Measurements from ENCODE around the gene SCML1.

SCML1 gene, protein sequence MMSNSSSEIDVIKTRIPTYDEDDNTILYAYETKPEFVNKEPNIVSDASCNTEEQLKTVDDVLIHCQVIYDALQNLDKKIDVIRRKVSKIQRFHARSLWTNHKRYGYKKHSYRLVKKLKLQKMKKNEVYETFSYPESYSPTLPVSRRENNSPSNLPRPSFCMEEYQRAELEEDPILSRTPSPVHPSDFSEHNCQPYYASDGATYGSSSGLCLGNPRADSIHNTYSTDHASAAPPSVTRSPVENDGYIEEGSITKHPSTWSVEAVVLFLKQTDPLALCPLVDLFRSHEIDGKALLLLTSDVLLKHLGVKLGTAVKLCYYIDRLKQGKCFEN

DNA sequence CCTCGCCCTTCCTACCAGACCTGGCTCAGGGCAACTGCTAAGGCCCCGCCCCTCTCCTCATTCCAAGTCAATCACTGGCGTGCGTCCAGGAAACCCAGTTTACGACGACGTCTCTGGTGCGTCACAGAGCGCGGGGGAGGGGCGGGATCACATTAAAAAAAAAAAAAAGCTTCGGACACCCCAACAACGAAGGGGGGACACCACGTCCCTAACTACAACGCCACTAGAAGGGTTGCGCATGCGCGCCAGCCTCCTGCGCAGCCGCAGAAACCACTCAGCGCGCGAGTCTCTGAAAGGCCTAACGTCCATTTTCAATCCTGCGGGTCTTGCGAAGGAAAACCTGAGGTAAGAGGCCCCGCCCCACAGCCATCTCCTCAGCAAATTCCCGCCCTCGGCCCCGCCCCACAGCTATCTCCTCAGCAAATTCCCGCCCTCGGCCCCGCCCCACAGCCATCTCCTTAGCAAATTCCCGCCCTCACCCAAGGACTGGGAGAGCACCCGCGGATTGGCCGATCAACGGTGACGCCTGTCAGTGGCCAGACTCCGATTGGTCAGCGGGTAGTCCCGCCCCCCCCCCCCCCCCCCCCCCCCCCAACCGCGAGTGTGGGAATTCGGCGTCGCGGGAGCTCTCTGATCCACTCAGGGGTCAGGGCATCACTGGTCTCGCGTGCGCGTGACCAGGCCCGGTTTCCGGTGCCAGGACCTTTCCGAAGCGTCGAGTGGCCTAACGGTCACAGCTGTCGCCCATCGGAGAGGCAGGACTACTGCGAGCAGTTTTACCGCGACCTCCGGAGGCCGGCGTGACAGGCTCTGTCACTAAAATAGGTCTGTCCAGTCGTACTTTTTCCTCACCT, at the start of gene SCML1:
Gene SCML1, plus strand, starts transcription at position 638 of the 854 bp plus-strand sequence. CDS start 6,694 bp downstream, outside the sequence.
- DNase-seq, result no peak

DNA sequence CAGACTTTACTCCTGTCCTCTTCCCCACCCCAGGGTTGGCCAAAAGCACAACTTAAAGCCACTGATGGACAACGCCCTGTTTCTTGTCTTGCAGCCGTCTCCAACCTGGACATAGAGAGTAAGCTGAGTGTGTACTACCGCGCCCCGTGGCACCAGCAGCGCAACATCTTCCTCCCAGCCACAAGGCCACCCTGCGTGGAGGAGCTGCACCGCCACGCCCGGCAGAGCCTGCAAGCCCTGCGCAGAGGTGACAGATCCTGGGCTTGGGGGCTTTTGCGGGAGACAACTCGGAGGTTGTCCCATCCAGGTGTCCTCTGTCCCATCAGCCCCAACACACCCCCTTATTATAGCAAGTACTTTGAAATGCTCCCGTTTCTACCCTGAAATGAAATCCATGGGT, 49.6 kb upstream of the SCML1 start:
- no peak for DNase-seq

DNA sequence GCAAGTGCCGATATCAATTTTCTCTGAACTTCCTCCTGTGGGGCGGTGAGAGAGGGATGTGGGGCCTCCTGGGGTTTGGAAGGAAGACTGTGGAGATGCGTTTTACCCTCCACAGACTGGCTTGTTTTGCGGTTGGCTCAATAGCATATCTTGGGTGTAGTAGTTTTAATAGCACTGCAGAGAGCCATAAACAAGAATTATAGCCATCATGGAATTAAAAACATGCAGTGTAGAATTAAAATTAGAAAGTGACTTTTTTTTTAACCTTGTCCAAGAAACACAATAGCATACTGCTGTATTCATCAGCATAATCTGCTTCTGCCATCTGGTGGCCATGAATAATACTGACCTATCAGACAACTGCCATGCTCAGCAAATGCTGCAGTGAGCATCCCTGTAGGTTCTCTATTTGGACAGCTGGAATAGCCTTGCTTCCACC, 47.3 kb upstream of the SCML1 start:
- no peak for DNase-seq

DNA sequence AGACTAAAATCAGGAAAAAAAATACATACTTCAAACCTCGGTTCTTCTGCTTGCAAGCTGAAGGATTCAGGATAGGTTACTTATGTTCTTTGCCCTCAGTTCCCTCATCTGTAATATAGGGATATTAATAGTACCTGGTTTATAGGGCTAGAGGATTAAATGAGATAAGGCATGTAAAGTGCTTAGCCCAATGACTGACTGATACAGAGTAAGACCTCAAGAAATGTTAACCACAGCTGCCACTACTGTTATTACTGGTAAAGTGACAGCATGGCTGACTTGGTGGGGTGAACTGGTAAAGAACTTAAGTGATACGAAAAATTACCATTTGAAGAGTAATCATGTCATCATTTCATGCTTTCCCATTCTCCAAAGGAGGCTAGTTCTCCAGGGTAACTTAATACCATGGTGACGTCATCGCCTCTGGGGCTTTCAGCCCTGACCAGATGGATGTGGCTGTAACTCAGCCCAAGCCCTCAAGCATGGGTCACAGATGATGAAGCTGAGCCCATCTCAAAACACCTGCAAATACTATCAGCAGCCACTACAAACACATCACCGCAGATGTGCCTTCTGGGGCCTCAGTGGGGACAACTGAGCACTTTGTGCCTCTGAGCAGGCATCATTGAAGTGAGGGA, 44.5 kb upstream of the SCML1 start:
- no peak for DNase-seq

DNA sequence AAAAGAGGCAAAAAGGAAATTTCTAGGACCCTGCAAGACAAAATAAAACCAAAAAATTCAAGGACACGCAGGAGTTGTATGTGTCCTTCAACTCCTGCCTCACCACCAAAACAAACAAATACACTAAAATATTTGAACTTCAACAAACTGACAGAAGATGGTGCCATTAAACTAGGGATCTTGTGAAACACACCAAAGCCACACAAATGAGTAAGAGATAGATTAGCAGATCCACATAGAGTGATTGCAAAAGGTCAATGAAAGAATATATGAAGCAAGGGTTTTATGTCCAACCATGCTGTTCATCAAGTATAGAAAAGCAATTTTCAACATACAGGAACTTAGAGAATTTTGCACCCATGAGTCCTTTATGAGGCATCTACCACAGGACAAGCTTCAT, 40.1 kb upstream of the SCML1 start:
- no peak for DNase-seq

DNA sequence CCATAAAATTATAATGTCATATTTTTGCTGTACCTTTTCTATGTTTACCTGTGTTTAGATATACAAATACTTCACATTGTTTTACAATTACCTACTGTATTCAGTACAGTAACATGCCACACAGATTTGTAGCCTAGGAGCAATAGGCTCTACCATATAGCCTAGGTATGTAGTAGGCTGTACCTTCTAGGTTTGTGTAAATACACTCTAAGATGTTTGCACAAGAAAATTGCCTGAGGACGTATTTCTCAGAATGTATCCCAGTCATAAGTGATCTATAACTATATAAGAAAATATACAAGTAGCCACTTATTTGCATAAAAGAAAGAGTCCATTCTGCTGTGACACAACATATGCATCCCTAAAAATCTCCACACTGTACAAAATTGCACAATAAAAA, 36.3 kb upstream of the SCML1 start:
- DNase-seq, result no peak

DNA sequence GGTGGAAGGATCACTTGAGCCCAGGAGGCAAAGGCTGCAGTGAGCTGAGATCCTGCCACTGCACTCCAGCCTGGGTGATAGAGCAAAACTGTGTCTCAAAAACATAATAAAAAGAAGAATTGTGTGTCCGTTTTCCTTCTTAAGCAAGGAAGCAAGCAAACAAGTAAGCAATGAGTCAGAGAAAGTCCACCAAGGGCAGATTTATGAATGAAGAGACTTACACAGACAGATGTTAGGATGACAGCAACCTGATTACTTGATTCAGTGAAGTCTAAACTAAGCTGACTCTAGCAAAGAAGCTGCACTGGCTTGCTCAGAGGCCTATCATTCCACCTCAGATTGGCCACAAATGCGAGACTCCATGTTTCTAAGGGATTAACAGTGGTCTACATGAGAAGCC, 34.1 kb upstream of the SCML1 start:
- DNase-seq, result no peak

DNA sequence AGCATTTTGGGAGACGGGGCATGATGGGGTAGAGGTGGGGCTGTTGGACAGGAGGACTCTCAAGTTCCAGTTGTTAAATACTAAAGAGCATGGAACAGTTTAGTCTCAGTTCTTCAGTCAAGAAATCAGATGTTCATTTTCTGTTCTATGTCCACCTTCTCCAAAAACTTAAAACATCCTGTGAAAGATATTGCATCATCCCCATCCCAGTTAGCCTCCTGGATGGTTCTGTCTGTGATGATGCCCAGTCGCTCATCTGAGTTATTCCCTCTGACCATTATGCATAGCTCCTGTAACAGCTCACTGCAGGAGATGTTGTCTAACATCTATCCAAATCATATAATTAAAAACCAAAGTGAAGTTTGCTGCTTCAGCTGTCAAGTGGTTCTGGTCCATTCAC, 32.1 kb upstream of the SCML1 start:
- no peak for DNase-seq

DNA sequence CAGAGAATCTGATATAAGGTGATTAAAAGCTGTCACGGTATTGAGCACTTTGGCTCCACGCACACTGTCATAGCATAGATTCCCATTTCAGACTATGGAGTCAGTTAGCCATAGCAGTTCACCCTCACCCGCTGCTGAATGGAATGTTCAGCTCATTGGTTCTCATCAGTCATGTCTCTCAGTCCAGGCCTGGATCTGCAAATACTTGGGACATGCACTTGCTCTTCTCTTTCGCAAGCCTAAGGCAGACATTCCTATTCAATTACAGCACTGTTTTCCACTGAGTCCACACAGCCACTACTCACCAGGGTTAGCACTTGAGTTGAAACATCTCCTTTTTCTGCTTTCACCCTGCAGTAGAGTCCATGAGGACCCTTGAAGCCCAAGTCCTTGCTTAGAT, 30.6 kb upstream of the SCML1 start:
- DNase-seq, result no peak

DNA sequence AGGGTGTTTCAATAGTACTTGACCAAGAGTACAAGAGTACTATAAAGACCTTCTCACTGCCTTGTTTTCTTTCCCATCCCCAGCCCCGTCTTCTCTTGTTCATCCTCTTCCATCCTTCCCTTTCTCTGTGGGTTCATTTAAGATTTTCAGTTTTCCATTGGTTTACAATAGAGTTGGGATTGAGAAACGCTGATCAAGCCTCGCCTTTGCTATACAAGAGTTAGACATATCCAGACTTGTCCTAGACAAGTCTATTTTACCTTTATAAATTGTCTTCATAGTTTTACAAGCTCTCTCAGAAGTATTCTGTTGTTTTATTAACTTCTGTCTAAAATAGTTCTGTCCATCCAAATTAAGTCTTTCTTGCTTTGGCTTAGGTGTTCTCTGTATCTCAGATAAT, 29.6 kb upstream of the SCML1 start:
- DNase-seq, result no peak

DNA sequence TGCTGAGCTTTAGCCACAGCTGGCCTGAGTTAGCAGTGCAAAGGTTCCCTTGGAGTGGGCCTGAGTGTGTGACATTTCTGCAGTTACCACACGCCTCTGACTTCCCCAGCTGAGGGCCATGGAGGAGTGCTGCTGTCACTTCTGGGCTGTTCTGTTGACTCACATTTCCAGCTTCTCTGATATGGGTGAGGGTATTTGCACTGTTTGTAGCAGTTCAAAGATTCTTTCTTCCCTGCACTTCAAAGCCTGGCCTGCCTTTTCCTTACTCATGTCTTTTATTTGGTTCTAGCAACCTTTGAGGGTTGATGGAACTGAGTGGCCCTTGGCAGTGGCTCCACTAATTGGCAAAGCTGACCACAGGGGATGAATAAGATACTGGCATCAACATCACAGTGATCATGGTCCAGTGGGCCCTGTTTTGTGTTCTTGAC, 26.4 kb upstream of the SCML1 start:
- no peak for DNase-seq

DNA sequence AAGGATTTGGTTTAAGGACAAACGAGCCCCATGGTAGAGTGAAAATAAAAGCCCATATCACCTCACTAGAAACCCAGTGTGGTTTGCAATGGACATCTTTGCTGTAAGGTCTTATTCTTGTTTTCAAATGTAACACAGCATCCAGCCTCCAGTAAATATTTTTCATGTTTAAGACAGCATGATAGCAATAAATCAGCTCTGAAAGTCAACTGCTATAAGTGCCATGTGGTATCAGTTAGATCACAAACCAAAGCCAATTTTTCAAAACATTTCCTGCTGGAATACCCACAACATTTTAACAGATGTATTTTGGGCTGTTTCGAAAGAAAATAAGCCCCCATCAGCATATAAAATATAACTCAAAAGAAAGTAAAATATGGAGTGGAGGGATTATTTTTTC, 24.0 kb upstream of the SCML1 start:
- no peak for DNase-seq

DNA sequence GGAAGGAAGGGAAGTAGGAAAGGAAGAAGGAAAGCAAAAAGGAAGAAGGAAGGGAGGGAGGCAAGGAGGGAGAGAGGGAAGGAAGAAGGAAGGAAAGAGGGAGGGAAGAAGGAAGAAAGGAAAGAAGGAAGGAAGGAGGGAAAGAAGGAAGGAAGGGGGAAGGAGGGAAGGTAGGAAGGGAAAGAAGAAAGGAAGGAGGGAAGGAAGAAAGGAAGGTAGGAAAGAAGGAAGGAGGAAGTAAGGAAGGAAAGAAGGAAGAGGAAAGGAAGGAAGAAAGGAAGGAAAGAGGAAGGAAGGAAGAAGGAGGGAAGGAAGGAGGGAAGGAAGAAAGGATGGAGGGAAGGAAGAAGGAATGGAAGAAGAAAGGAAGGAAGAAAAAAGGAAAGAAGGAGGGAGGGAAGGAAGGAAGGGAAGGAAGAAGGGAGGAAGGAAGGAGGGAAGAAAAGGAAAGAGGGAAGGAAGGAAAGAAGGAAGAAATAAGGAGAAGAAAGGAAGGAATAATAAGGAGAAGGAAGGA, 18.6 kb upstream of the SCML1 start:
- DNase-seq, result no peak

DNA sequence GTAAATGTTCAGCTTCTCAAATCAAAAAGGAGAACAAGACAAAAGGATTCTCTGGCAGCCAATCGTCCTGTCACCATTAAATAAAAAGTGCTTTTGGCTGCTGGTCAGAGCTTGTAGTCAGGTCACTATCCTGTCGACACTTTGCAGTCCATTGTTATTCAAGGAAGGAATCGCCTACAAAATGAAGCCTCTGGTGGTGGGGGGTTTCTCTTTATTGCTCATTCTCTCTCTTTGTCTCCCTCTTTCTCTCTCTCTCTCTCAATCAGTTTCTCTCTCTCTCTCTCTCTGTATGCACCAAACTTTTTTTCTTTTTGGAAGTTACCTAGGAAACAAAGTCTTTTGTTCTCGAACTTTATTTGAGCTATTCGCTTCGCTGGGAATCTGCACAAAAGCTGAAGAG, 17.6 kb upstream of the SCML1 start:
- no peak for DNase-seq

DNA sequence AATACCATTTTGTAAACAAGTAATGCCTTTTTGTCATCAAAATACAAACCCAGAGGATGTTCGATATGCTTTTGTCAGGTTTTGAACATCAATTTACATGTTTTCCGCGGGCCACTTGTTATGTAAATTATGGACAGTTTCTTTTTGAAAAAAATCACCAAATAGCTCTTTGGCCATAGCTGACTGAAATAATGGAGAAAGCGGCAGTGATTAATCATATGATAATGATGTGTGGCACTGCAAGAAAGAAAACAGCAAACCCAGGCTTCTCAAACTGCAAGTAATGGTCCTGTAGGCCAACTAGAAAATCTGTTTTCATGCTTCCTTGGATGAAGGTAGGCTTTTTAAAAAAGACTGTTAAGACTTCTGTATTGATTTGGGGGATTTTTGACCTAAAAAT, 15.6 kb upstream of the SCML1 start:
- no peak for DNase-seq

DNA sequence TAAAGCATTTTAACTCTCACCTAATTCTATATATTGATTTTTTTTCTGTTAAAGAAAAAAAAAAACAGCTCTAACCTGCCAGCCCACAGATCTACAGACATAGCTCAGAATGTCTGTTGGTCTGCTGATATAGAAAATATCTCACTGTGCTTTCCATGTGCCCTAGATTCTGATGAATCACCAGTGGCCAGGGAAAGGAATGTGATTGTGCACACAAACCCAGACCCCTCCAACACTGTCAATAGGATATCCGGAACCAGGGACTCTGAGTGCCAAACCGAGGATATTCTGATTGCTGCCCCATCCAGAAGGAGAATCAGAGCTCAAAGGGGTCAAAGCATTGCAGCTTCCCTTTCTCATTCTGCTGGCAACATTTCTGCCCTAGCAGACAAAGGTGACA, 12.1 kb upstream of the SCML1 start:
- DNase-seq, result no peak

DNA sequence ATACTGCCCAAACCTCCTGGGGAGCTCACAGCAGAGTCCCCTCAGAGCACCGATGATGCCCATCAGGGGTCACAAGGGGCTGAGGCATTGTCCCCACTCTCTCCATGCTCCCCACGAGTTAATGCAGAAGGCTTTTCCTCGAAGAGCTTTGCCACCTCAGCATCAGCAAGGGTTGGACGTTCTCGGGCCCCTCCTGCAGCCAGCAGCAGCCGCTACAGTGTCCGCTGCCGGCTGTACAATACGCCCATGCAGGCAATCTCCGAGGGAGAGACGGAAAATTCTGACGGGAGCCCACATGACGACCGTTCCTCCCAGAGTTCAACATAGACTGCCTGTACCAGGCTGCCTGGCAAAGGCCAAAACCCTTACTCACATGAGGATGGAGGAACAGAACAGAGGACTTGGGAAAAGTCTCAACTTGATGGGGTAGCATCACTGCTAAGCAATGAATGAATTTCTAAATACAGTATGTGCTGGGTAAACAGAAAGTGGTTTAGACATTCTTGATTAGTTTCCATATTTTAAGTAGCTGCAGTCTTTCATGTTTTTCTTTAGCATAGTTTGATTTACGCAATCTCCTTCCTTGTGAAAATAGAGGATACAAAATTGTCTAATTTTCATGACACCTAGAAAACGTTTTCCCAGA, 5.0 kb upstream of the SCML1 start:
- no peak for DNase-seq

DNA sequence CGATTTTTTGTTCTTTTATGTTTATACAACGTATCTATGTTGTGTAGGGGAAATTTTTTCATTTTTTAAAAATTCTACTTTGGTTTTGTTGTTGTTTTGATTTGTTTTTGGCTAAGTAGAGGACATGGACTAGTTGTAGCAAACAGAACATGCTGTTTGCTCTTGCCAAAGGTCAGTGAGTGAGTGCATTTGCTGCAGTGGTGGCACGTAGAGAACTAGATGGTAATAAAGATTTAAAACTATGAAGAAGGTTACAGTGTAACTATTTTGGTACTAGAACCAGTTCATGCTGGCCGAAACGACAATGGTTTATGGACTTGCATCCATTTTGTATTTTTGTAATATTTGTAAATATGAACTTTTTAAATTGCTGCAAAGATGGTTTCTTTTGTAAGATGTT, 1.9 kb upstream of the SCML1 start:
- DNase-seq, result no peak

DNA sequence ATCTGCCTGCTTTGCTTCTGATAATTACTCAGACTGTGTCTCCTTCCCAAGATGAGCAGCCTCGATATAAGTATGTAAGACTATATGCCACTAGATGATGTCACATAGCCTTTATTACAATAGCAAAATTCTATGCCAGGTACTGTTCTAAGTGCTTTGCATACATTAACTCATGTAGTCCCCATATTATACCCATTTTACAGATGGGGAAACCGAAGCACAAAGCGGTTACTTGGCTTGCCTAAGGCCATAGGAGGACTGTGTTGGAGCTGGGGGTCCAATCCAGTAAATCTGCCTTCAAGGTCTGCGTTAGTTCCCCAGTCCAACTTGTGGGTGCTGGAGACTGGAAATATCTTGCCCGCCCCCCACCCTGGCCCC, 826 bp upstream of the SCML1 start:
- no peak for DNase-seq

DNA sequence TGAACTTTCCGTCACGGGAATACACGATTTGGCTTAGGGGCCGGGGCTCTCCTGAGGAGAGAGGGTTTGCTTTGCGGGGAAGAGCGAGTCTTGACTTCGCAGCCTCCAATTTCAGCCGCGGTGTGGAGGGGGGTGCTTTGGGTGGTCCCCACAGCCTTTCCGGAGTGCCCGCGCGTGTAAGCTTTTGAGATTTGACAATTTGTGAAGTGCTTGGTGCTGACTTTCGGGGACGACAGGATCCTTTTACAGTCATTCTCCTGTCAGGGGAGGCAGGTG, 355 bp downstream of the SCML1 start:
- DNase-seq, result no peak

DNA sequence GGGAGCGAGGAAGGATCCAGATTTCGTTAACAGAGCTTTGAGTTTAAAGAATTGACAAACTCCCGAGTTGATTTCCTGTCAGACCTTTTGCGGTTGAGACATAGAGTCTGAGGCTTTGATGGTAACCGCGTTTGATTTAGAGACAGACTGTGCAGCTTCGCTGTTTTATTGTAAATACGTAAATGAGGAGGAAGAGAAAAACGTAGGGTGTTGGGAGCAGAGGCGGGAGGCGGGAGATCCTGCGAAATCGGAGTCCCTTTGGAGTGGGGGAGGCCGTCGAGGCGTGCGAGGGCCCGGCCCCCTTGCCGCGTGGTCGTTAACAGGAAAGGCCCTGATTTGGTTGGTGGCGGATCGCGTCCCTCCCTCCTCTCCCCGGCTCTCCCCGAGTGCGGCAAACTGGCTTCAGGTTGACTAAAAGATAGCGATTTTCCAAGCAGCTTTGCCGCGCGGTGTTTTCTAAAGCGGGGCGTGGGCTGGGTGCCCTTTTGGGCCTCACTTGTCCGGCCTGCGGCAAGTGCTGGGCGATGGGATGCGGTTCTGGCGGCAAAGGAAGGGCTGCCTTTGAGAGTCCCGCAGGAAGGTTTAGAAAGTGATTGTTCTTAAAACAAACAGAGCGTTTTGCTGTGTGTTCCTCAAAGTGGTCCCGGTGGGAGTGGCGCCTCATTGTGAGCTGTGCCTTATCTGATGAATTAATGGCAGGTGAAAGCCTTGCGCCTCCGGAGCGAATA, 857 bp downstream of the SCML1 start:
- no peak for DNase-seq

DNA sequence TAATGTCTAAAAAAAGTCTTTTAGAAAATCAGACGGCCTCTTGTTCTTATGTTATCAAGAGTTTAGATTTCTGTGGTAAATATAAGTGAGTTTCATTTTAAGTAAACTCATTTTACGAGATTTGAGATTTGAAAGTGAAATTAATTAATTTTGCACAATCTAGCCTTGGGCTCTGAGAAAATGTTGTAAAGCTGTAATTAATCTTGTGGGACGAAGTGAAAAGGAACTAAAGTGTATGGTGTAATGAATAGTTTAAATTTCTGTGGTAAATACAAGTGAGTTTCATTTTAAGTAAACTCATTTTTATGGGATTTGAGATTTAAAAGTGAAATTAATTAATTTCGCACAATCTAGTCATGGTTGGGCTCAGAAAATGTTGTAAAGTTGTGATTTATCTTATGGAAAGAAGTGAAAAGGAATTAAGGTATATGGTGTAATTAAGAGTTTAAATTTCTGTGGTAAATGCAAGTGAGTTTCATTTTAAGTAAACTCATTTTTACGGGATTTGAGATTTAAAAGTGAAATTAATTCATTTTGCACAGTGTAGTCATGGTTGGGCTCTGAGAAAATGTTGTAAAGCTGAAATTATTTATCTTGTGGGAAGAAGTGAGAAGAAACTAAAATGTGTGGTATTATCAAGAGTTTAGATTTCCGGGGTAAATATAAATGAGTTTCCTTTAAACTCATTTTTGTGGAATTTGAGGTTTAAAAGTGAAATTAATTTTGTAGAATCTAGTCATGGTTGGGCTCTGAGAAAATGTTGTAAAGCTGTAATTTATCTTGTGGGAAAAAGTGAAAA, 1.6 kb downstream of the SCML1 start:
- DNase-seq, result no peak

Measured in SIG-M5 (cell line).